ENCODE data around the gene CD151.

DNA sequence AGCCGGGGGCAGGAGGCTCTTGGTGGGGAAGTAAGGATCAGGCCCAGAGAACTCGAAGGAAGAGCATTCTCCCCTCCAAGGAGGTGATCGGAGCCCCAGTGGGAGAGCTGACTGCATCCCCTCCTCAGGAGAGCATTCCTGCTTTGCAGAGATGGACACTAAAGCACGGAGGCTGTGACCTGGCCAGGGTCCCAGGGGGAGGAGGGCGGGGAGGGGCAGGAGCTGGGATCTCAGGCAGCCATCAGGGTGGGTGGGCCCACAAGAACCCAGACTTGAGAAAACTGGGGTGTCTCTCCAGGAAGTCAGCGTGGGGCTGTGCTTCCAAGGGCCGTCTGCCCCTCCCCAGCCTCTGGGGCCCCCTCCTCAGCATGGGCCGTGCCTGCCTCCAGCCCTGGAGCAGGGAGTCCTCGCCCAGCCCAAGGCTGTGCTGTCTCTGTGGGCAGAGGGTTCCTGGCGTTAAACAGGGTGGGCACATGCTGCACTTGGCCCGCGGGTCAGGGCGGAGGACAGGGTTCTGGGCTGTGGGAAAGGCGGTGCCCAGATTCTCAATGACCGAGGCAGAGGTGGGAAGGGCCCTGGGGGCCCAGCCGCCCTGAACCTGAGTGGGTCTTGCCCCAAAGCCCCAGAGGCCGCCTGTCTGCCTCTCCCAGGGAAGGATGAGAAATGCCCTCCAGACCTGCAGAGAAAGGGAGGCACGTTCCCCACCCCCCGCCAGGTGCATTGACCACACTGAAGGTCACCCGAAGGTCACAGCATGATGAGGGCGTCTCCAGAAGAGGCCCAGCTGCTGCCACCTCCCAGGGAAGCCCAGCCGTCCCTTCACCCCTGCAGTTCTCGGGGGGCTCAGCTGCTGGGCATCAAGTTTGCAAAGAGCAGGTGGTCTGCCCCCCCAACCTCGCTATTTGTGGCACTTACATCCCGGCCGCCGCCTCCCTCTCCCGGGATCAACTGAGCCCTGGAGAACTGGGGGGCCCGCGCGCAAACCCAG lies 43.5 kb upstream of the CD151 start:
- TF ChIP-seq, protein P1, sequence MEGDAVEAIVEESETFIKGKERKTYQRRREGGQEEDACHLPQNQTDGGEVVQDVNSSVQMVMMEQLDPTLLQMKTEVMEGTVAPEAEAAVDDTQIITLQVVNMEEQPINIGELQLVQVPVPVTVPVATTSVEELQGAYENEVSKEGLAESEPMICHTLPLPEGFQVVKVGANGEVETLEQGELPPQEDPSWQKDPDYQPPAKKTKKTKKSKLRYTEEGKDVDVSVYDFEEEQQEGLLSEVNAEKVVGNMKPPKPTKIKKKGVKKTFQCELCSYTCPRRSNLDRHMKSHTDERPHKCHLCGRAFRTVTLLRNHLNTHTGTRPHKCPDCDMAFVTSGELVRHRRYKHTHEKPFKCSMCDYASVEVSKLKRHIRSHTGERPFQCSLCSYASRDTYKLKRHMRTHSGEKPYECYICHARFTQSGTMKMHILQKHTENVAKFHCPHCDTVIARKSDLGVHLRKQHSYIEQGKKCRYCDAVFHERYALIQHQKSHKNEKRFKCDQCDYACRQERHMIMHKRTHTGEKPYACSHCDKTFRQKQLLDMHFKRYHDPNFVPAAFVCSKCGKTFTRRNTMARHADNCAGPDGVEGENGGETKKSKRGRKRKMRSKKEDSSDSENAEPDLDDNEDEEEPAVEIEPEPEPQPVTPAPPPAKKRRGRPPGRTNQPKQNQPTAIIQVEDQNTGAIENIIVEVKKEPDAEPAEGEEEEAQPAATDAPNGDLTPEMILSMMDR (conservative IDR thresholded peaks at IDR 0.05; ENCODE audit: low read depth, low read length) = no peak
- TF ChIP-seq EZH2 (IDR thresholded peaks at IDR 0.05; ENCODE audit: borderline replicate concordance, low read depth, low read length, poor library complexity, severe bottlenecking) = no peak
